Fibroblast of skin of right quadriceps (primary cell): Measurements from ENCODE around the gene LYPD3.
"Not testable (repeated sequence)": the region's sequence is repeated elsewhere in the genome, so short reads cannot be mapped to it uniquely, and the experiment has no call there.

ENCODE experiments used
- DNase-seq: peaks from one replicate; pipeline ENCODE4 v3.0.0-alpha.2; 2013

LYPD3 gene

DNA sequence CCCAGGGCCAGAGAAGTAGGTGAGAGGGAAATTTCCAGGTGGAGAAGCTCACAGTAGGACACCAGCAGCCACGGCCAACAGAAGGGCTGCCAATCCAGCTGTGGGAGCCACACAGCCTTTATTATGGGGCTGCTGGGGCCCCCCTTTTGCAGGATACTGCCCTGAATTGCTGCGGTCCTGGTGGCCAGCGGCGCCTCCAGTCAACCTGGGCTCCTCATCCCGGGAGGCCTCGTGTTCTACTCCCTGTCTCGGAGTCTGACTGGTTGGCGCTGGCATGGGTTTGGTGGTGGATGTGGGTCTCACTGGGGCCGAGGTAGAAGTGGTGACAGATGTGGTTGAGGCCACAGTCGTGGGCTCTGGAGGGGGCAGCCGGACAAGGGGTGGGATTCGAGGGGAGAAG is 4.1 kb downstream of the LYPD3 start:
- no peak for DNase-seq

DNA sequence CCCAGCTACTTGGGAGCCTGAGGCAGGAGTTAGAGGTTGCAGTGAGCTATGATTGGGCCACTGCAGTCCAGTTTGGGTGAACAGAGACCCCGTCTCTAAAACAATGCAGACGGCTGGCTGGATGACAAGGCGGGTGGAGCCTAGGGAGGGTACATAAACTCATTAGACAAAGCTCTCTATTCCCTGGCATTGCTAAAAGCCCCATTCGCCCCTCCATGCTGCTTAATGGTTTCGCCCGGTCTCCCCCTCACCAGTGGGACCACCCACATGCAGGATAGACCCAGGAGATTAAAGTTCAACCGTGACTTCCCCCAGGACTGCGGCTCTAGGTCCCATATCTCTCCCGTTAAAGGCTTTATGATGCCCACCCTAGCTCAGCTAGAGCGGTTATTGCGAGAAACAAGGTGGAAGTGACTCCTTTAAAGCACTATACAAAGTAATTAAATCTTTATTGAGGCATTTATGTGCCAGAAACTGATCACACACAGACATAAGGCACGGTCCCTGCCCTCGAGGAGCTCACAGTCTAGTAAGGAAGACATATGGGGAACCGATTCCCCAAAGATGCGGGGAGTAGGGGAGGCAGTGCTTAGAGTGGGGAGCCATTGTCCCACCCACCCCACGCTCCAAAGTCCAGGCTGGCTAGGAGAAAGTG is 4.9 kb downstream of the LYPD3 start:
- DNase-seq, result no peak

DNA sequence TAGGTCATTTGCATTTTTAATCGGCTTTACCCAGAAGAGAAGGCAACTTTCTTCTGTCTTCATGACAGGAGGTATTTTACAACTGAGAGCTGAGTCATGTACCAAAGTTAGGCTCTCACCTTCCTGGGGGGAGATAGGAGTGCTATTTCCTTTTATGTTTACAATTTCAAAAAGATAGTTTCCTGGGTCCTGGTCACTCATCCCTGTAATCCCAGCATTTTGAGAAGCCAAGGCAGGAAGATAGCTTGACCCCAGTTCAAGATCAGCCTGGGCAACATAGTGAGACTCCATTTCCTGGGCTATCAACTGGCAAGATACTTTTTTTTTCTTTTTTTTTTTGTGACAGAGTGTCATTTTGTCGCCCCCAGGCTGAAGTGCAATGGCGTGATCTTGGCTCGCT is 7.6 kb downstream of the LYPD3 start:
- DNase-seq, result no peak

DNA sequence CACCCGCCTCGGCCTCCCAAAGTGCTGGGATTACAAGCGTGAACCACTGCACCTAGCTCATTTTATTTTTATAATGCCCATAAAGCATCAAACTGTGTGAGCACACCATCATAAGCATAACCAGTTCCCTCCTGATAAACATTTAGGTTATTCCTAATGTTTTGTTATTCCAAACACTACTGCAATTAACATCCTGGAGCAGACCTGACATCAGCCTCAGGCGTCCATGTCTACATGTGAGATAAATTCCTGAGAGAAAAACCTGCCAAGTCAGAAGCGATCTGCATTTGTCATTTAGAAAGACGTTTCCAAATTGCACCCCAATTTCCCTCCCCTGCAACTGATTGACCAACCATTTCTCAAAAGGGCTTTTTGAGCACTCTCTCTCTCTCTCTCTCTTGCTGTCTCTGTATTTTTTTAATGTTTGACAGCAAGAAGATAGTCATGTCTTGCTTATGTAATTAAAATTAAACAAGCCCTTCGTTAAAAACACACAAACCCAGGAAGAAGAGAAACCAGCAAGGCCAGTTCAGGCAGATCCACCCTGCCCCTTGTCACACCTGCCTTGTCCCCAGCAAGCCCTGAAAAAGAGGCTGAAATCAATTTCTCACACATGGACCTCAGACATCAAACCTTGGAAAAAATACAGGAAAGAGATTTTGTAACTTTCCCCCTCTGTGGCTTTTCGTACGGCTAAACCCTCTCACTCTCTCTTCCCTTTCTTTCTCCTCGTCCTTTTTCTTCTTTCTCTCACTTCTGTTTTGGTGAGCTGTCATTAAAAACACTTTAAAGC is 9.9 kb downstream of the LYPD3 start:
- no peak for DNase-seq

DNA sequence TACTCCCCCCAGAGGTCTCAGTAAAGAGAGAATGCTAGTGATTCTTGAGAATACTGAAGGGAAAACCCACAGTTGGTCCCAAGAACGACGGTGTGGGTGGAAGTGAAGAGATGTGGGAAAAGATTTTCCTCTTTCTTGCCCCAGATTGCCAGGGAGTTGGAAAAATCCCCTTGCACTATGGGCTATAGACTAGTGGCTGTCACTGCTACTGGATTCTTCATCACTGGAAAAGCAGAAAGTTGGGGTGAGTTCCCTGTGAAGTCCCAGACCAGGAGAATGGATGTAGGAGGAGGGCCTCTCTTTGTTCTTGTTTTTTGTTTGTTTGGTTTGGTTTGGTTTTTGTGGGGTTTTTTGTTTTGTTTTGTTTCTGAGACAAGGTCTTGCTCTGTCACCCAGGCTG is 11.4 kb downstream of the LYPD3 start:
- DNase-seq, result no peak

DNA sequence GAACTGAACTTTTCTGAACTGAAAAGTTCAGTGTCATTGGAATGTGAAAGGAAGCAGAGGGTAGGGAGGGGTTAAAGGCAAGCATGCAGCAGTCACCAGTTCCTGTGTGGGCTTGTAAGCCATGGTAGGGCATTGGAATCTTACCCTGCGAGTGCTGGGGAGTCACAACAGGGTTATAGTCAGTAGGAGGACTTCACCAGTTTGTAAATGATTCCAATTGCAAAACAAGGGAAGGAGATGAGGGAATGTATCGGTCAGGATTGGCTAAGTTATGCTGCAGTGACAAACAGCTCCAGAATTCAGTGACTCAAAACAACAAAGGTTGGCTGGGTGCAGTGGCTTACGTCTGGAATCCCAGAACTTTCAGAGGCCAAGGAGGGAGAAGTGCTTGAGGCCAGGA is 12.8 kb downstream of the LYPD3 start:
- no peak for DNase-seq

DNA sequence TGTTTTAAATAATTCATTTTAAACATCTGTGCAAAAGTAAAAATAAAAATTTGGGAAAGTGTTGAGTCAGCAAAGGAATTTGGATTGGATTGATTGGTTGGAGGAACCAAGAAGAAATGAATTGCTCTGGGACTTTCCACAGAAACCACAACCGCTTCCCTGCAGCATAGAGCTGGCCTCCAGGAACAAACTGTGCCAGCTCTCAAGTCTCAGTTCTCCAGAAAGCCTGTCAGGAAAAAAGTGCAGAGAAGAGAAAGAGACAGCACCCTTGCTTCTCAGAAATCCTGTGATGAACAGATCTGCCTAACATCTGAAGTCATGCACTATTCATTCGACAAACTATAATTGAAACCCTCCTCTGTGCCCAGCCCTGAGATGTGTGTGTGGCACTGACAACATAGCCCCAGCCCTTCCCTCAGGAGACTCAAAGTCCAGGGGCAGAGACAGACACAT is 14.8 kb downstream of the LYPD3 start:
- peak; percentile 28 for DNase-seq

DNA sequence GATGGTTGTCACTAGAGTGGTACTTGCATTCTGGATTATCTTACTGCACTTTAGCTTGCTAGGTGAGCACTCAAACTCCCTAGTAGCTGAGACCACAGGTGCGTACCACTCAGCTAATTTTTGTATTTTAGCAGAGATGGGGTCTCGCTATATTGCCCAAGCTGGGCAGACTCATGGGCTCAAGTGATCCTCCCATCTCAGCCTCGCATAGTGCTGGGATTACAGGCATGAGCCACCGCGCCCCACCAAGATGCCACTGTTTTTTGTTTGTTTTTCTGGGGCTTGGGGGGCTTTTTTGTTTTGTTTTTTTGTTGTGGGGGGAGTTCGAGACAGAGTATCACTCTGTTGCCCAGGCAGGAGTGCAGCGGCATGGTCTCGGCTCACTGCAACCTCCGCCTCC is 17.8 kb downstream of the LYPD3 start:
- DNase-seq, result no peak

DNA sequence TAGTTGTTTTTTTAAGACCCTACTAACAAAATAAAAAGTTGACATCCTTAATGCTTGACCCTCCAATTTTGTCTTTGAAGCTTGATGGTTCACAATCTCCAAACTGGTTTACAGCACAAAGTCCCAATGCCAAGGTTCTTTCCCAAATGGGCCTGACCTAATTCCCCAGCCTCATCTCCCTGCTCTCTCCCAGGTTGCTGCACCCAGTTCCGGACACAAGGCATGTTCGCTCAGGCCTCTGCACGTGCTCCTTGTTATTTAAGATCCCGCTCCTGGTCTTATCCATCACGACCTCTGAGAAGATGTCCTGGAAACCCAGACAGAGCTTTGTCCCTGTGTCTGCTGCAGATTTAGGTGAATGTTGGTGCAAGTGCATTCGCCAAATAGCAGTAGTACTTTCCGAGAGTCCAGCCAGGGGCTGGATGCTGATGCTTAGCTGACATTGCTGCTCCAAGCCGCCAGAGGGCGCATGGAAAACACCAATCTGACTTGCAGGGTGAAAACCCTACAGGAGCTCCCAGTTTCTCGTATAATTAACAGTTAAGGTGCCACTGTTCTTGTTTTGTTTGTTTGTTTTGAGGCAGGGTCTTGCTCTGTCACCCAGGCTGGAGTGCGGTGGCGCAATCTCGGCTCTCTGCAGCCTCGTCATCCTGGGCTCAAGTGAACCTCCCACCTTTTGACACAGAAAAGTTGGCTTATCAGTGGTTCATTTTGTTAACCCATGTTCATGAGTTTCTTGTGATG is 18.5 kb downstream of the LYPD3 start:
- DNase-seq, result peak; percentile 63

DNA sequence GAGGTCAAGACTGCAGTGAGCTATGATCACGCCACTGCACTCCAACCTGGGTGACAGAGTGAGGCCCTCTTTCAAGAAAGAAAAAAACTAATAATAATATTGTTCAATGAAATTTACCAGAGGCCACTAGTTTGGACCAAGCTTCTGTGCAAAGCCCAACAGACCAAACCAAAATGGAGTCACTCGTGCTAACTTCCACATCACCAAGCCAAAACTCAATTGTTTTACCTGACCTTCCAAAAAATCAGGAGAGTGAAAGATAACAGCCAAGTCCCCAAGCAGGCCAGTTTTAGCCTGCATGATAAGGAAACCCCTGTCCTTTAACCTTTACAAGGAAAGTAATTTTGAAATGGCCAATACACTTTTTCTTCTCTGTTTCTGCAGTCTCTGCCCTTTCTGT is 20.0 kb downstream of the LYPD3 start:
- DNase-seq, result no peak

DNA sequence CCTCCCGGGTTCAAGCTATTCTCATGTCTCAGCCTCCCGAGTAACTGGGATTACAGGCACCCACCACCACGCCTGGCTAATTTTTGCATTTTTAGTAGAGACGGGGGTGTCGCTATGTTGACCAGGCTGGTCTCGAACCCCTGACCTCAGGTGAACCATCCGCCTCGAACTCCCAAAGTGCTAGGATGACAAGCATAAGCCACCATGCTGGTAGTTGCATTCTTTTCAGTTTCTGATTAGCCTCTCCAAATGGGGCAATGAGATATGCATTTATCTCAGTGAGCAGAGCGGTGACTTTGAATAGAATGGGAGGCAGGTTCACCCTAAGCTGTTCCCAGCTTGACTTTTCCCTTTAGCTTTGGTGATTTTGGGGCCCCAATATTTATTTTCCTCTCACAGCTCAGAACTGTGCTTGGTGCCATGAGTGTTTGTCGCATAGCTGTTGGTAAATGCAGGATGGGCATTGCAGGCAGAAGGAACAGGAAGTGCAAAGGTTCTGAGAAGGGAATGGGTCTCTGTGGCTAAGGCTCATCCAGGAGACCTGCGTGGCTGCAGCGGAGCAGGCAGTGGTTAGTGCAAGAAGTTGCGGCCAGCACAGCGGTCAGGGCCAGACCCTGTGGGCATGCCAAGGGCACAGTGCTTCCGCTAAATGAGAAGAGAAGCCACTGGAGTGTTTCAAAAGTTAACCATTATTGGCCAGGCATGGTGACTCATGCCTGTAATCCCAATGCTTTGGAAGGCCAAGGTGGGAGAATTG is 20.7 kb downstream of the LYPD3 start:
- no peak for DNase-seq

DNA sequence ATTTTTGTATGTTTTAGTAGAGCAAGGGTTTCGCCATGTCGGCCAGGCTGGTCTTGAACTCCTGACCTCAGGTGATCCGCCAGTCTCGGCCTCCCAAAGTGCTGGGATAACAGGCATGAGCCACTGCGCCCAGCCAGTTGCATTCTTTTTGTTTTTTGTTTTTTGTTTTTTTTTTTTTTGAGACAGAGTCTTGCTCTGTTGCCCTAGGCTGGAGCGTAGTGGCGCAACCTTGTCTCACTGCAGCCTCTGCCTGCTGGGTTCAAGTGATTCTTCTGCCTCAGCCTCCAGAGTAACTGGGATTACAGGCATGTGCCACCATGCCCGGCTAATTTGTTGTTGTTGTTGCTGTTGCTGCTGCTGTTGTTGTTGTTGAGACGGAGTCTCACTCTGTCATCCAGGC is 21.3 kb downstream of the LYPD3 start:
- DNase-seq, result not testable (repeated sequence)

DNA sequence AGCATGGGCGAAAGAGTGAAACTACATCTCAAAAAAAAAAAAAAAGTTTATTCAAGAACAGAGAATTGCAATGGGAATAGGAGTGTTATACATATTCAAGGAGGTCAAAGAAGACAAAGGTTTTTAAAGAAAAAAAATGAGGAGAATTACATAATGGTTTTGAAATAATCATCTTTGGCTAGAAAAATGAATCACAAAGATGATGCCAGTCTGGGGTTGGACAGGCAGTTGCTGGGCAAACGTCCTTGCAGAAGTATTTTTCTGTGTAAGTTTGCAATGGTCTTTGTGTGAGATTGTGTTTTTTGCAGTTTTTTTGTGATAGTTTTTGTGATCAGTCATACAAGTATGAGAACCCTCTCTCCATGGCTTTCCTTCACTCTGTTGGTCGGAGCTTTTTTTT is 23.7 kb downstream of the LYPD3 start:
- DNase-seq, result no peak

DNA sequence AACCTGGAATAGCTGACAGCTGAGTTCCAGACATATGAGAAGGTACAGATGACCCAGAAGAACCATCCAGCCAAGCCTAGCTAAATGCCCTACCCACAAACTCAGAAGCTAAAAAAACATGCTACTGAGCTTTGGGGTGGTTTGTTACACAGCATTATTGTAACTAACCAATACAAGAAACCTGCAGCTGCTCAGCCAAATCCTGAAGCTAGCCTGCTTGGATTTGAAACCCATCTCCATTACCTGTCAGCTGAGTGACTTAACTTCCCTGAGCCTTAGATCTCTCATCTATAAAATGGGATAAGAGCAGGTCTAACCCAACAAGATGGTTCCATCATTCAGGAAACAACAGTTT is 25.7 kb downstream of the LYPD3 start:
- DNase-seq, result no peak

DNA sequence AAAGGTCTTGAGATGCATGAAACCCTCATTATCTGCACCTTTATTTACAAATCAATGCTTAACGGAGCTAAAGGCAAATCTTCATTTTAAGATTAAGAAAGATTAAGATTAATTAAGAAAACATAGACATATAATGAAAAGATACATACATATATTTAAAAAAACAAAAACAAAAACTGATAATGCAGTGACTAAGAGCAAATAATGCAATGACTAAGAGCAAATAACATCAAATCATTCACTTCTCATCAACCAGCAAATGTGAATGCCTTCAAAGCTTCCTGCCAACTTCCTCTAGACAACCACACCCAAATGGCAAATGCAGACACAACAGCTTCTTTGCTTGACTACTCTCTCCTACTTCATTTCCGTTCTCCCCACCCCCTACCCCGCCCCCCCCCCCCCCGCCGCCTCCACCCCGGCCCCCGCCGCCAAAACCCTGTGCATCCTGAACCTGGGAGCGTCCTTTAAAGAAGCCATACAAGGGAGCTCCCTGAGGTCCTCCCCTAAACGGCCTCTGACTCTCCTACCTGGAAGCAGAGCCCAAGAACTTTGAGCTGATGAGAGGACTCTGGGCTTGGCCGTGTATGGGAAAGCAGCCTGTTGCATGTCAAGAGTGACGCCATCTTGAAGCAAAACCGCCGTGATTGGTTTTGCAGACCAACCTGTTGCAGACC is 26.2 kb downstream of the LYPD3 start:
- DNase-seq, result no peak

DNA sequence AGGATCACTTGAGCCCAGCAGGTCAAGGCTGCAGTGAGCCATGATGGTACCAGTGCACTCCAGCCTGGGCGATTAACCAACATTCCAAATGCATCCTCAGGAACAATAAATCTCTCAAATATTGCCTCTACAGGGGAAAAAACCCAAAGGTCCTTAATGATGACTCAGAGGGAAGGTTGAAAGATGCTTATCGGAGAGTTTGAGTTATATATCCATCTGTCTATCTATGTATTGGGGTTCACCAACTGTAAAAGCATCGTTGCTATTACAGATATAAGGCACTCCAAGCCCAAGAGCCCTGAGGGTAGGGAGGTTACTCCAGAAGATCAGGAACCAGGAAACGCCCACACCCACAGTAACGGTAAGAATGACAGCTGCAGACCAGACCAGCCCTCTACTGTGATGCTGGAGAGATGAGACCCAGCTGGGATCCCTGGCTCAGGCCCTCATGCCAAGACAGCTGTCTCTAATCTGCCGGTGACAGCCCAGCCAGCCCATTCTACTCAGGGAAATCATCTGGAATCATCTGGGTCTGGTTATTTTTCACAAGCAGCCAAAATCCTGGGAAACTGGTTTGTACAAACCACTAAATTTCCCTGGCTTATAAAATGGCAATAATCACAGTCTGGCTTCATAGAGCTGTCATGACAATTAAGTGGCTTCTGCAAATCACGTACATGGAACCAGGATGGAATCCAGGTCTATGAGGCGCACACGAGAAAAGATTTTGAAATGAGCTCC is 26.9 kb downstream of the LYPD3 start:
- DNase-seq, result peak; percentile 71

DNA sequence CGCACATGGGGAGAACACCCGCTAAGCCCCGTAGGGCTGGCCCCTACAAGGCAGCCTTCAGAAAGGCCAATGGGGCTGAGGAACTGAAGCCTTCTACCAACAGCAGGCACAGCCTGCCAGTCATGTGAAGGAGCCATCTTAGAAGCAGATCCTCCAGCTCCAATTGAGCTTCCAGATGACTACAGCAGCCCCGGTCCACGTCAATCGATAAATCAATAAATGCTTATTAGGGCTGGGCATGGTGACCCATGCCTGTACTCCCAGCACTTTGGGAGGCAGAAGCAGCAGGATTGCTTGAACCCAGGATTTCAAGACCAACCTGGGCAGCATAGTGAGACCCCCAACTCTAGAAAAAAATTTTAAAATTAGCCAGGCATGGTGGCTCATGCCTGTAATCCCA is 27.7 kb downstream of the LYPD3 start:
- no peak for DNase-seq

DNA sequence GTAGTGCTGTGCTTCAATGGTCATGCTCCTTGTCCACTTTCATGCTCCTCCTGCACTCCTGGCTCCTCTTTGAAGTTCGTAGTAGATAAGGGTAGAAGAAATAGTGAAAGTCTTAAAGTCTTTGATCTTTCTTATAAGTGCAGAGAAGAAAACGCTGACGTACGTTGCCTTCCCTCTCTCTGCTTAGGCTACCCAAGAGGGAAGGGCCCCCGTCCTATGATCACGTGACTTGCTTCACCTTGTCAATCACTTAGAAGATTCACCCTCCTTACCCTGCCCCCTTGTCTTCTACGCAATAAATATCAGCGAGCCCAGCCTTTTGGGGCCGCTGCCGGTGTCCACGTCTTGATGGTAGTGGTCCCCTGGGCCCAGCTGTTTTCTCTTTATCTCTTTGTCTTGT is 28.1 kb downstream of the LYPD3 start:
- DNase-seq, result not testable (repeated sequence)

DNA sequence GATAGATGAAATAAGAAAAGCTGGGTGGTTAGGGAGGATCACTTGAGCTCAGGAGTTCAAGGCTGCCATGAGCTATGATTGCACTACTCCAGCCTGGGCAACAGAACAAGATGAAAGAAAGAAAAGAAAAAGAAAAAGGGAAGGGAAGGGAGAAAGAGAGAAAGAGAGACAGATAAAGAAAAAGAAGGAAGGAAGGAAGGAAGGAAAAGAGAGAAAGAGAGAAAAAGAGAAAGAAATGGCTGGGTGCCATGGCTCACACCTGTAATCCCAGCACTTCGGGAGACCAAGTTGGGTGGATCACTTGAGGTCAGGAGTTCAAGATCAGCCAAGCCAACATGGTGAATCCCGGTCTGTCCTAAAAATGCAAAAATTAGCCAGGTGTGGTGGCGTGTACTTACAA is 29.6 kb downstream of the LYPD3 start:
- no peak for DNase-seq

DNA sequence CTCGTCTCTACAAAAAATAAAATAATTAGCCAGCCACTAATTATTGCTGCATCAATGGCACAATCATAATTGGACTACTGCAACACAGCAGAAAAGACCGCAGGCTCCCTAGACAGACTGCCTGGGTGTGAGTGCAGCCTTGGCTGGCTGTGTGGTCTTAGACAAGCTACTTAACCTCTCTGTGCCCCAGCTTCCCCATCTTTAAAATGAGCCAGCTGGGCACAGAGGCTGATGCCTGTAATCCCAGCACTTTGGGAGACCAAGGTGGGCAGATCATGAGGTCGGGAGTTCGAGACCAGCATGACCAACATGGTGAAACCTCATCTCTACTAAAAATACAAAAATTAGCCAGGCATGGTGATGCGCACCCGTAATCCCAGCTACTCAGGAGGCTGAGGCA is 31.7 kb downstream of the LYPD3 start:
- DNase-seq, result no peak

DNA sequence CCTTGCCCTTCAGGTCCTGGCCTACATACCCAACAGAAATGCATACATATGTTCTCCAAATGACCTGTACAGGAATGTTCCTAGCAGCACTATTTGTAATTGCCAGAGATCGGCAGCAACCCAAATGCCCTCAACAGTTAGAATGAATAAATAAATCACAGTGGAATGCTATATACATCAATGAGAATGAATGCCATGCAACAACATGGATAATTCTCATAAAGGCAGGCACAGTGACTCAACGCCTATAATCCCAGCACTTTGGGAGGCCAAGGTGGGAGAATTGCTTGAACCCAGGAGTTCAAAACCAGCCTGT is 32.1 kb downstream of the LYPD3 start:
- no peak for DNase-seq

DNA sequence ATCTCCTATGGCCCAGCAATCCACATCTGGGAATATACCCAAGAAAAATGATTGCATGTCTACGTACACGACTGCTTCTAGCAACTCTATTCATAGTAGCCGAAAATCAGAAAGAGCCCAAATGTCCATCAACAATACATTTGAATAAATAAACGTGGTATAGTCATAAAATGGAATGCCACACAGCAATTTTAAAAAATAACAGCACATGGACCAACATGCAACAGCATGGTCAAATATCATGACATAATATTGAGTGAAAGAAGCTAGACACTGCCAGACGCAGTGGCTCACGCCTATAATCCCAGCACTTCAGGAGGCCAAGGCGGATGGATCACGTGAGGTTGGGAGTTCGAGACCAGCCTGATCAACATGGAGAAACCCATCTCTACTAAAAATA is 34.4 kb downstream of the LYPD3 start:
- no peak for DNase-seq
